ENCODE measurements around the gene MICU1.
"Not testable (repeated sequence)": the region's sequence is repeated elsewhere in the genome, so short reads cannot be mapped to it uniquely, and the experiment has no call there.

MICU1 gene

DNA sequence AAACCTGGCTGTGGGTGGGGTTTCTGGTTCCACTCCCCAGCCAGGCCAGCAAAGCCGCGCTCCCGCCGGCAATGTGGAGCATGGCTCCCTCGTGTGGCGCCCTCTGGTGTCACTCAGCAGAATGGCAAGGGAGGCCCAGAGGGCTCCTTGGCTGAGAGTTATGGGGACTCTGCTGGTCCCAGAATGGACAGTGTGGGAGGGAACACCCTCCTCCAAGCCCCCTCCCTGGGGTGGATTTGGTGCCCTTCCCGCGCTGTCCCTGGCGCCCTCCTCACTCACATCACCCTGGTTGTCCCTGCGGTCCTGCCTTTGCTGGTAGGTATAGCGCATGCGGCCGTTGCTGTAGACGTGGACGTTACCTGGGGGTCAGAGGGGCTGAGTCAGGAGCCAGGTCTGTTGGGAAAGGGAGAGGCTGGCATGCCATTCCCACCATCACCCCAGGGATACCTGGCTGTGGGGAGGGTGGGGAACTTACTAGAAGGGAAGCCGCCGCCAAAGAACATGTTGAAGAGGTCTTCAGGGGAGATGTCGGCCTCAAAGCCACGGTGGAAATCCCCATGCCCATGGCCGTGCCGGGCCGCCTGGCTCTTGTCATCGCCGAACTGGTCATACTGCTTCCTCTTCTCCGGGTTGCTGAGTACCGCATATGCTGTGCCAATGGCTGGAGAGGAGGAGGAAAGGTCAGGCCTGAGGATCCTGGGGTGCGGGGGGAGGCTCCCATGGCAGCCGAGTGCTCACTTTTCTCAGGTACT lies 285.2 kb downstream of the MICU1 start:
- peak; percentile 85 to 89 (median 86) for DNase-seq

- DNase-seq = no peak
Measured at GRCh38 chr10:72338180-72338579, 287.7 kb downstream of the MICU1 start.

- DNase-seq = no peak
Measured at GRCh38 chr10:72337722-72338121, 288.2 kb downstream of the MICU1 start.

DNA sequence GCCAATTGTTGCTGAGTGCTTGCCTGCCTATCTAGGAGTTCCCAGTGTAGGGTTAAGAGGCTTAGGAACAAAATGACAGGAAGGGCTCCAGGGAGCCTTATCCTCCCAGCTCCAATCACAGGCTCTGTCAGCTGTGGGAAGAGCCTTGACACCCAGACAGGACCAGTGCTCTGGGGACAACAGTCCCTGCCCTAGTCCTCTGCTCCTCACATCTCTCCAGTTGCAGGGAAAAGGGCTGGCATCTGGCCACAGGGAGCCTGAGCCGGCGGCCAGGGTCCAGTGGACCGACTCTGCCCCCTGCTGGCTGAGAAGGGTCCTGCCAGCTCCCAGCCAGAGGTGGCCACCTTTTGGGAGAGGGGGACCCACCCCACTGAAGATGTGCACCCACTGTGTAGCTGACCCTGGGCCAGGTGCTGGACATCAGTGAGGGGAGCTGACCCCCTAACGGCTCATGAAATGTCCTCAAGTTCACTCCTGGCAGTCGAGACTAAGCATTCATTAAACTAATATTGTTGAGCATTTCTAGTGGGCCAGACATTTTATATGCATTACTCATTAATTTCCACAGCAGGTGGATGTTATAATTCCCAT lies 288.7 kb downstream of the MICU1 start:
- peak; percentile 64 to 85 (median 76) for DNase-seq

- DNase-seq = no peak
Measured at GRCh38 chr10:72336259-72337038, 289.4 kb downstream of the MICU1 start.

GRCh38 chr10:72335394-72336258 lies 290.3 kb downstream of the MICU1 start:
- peak in 1 of 3 donors; percentile 55 for DNase-seq

- DNase-seq = peak in 2 of 3 donors; percentile 55 to 61
Measured at GRCh38 chr10:72334825-72335393, 291.0 kb downstream of the MICU1 start.

DNA sequence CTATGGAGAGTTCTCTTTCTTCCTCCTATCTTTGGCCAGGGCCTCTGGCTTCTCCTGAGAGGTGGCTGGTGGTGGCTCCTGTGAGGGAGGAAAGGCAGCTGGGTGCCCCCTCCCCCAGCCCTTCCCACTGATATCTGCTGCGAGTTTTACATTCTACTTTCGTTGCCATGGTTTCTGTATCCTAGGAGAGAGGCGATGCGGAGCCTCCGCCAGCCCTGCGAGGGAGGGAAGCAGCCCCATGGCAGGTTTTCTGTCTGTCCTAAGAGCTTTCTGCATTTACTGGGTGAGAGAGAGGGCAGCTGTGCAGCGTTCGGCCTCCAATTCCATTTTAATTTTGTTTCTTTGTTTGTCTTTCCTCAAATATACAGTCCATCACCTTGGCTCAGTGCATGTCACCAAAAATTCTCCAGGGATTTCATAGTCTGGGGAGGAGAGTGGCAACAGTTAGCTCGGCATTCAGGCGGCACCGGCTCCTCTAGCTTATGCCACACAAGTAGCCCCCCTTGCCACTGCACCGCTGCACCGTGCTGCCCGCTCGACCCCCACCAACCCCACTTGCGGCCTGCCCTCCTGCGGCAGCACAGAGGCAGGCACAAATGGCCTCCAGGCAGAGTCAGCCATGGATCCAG lies 291.6 kb downstream of the MICU1 start:
- no peak for DNase-seq

- DNase-seq = no peak
Measured at GRCh38 chr10:72333112-72334015, 292.5 kb downstream of the MICU1 start.

DNA sequence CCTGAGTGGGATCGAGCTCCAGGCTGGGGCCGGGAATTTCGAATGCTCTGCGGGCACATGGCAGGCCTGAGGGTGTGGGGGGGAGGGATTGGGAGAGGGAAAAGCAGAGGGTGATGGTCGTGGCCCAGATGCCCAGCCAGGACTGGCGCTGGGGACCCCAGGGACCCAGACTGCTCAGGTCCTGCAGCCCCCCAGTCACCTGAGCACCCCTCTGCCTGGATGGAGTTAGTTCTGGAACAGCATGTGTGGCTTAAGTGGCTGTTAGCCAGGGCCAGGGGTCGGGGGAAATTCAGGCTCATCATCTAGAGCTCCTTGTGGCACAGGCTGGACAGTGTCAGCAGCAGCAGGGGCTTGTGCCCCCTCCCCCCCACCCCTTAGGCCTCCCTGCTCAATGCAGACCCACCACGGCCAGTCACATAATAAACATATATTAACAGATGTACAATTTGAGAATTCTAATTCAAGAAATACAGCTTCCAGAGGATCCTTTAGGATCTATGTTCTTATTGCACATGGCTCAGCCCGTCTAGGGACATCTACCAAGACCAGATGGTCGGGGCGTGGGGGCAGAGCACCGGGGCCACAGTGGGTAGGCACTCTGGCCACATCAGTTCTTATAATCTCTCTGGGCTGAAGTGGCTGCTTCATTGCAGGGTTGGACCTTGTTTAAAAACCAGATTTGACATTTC lies 293.3 kb downstream of the MICU1 start:
- DNase-seq = no peak

- DNase-seq = peak; percentile 72 to 90 (median 81)
Measured at GRCh38 chr10:72331575-72332422, 294.1 kb downstream of the MICU1 start.

DNA sequence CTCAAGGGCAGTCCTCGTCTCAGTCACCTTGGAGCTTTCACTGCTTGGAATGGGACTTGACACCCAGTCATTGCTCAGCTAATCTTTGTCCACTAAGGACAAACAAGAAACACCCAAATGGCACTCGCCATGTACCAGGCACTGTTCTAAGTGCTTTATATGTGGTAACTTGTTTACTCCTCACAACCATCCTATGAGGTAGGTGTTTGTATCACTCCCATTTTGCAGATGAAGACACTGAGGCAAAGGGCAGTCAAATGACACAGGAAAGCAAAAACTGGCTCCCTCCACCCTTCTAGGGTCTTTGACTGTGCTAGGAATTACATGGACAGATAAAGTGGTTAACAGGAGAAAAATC lies 295.8 kb downstream of the MICU1 start:
- DNase-seq = no peak

DNA sequence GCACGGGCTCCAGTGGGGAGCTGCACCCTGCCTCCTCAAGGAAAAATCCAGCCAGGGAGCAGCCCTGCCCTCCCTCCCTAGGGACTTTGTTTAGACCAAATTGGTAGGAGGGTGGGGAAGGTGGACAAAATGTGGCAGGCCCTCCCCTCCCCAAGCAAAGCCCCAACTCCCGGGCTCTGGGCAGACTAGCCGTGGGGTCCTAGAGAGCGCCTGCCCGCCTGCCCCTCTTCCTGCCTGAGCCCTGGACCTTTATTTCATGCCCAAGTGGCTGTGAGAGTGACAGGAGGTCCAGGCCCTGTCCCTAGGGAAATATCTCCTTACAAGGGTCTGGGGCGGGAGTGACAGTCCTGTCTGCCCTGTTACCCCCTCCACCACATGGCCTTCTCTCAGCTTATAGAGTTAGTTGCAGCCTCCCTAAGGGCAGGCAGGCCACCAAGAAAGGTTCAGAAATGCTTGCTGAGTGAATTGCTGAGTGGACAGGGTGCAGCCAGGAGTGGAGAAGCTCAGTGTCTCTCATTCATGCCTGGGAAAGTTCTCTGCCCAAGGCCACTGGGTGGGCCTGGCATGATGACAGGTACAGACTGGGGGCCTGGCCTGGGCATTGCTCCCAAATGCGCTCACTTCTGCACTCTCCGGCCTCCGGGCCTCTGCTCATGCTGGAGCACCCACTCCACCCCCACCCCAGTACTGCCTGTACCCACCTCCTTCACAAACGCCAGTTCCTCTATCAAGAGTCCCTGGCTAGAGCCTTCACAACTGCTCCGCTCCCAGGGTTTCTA lies 296.4 kb downstream of the MICU1 start:
- peak; percentile 64 to 78 (median 69) for DNase-seq

DNA sequence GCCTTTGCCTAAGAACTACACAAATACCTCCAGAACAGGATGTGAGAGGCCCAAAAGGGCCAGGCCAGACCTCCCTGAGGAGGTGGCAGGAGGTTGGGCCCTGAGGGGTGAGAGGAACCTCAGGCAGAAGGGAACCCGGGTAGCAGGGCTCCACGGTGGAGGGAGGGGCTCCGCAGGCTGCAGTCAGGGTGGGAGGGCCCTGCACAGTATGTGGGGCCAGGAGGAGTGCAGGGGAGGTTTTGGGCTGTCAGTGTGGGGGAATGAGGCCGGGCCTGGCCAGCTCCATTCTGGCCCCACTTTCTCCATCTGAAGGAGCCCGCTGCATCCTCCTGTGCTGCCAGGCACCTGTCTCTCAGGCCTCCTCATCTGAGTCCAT lies 297.1 kb downstream of the MICU1 start:
- no peak for DNase-seq

GRCh38 chr10:72328045-72328828 lies 297.6 kb downstream of the MICU1 start:
- peak; percentile 47 to 75 (median 60) for DNase-seq

DNA sequence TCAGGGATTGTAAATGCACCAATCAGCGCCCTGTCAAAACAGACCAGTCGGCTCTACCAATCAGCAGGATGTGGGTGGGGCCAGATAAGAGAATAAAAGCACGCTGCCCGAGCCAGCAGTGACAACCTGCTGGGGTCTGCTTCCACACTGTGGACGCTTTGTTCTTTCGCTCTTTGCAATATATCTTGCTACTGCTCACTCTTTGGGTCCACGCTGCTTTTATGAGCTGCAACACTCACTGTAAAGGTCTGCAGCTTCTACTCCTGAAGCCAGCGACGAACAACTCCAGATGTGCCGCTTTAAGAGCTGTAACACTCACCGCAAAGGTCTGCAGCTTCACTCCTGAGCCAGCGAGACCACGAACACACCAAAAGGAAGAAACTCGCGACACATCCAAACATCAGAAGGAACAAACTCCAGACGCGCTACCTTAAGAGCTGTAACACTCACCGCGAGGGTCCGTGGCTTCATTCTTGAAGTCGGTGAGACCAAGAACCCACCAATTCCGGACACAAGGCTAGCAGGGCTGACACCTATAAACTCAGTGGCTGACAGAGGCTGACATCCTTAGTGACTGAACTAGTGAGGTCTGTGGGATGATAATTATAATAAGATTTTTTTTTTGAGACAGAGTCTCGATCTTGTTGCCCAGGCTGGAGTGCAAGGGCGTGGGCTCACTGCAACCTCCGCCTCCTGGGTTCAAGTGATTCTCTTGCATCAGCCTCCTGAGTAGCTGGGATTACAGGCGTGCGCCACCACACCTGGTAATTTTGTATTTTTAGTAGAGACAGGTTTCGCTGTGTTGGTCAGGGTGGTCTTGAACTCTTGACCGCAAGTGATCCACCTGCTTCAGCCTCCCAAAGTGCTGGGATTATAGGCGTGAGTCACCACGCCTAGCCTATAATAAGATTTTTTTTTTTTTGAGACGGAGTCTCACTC lies 298.9 kb downstream of the MICU1 start:
- not testable (repeated sequence) for DNase-seq

All from suppressor macrophage treated with lipopolysaccharide for 1 hour (primary cell).